ENCODE measurements around the gene LYRM9. TPM values are rescaled to one million over a fixed set of nuclear protein-coding genes. Genes with fewer than 3 reads are reported as not detected.

Gene LYRM9
- total RNA-seq, 1 donor from 2014 or later: 3.5 TPM

Other genes with a start within 250 kb of the LYRM9 start
- gene NOS2, start 92.8 kb downstream of the LYRM9 start, total RNA-seq: 0.07 and 0.09 TPM in 2 replicates
- gene NLK, start 149.3 kb upstream of the LYRM9 start, total RNA-seq: 27.9 and 30.6 TPM in 2 replicates